ENCODE measurements around the gene TSHZ2.

DNA sequence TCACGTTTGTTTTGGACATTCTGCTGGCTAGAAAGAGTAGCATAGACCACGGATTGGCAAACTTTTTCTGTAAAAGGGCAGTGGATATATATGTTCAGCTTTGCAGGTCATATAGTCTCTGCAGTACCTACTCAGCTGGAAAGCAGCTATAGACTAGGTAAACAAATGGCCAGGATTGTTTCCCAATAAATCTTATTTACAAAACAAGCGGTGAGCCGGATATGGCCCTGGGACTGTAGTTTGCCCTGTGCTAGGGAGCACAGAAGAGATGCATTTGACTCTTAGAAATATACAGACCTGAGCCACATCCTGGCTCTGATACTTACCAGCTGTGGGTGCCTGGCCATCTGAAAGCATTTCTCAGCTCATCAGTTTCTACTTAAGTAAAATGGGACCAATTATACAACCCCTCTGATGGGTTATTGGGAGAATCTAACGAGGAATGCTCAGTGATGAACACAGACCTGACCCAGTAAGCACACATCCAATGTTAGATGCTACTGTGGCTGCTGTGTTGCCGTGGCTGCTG lies 120.7 kb downstream of the TSHZ2 start:
- TF ChIP-seq POLR2A (IDR thresholded peaks at IDR 0.05) (no peak), POLR2AphosphoS5 (IDR thresholded peaks at IDR 0.05; ENCODE audit: insufficient read depth in 1 of 2, low read depth in 1 of 2) (no peak)
- TF ChIP-seq, protein P1, sequence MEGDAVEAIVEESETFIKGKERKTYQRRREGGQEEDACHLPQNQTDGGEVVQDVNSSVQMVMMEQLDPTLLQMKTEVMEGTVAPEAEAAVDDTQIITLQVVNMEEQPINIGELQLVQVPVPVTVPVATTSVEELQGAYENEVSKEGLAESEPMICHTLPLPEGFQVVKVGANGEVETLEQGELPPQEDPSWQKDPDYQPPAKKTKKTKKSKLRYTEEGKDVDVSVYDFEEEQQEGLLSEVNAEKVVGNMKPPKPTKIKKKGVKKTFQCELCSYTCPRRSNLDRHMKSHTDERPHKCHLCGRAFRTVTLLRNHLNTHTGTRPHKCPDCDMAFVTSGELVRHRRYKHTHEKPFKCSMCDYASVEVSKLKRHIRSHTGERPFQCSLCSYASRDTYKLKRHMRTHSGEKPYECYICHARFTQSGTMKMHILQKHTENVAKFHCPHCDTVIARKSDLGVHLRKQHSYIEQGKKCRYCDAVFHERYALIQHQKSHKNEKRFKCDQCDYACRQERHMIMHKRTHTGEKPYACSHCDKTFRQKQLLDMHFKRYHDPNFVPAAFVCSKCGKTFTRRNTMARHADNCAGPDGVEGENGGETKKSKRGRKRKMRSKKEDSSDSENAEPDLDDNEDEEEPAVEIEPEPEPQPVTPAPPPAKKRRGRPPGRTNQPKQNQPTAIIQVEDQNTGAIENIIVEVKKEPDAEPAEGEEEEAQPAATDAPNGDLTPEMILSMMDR (IDR thresholded peaks at IDR 0.05), result no peak

All from vagina (tissue), 2 donors.